Activated CD8-positive, alpha-beta T cell treated with anti-CD3 and anti-CD28 coated beads, Interleukin-2, amount 10 ng/mL, durations not matched to agents 7 days and 5 days (primary cell): Measurements from ENCODE around the gene FXYD3. TPM values are rescaled to one million over a fixed set of nuclear protein-coding genes. Genes with fewer than 3 reads are reported as not detected.
"Not testable (repeated sequence)": the region's sequence is repeated elsewhere in the genome, so short reads cannot be mapped to it uniquely, and the experiment has no call there.

ENCODE experiments used
- ATAC-seq: fragments of 150-1000 bp; cut with Tn5 transposase; one replicate; pipeline ENCODE4 v1.10.0; 2021; ENCODE audit warnings: moderate library complexity
- CTCF ChIA-PET: fragments of 350-600 bp; sonication (Branson Sonifier 250); formaldehyde crosslinking; loops from one replicate; lab custom pipeline; 2021; ENCODE audit warnings: antibody characterized with exemption; lab: Charles Lee
- POLR2A ChIA-PET: fragments of 350-600 bp; sonication (Branson Sonifier 250); formaldehyde crosslinking; loops from one replicate; lab custom pipeline; 2021; ENCODE audit warnings: antibody characterized with exemption; lab: Charles Lee
- DNase-seq: peaks from one replicate; pipeline ENCODE4 v3.0.0-alpha.2; 2020
- H3K27ac Mint-ChIP-seq: one replicate; pipeline ENCODE4 v1.8.0; 2021; ENCODE audit warnings: mild to moderate bottlenecking, mixed read lengths
- H3K27me3 Mint-ChIP-seq: one replicate; pipeline ENCODE4 v1.8.0; 2021; ENCODE audit warnings: low read depth, mixed read lengths
- H3K36me3 Mint-ChIP-seq: one replicate; pipeline ENCODE4 v1.8.0; 2021; ENCODE audit warnings: low read depth, mixed read lengths
- H3K4me1 Mint-ChIP-seq: one replicate; pipeline ENCODE4 v1.8.0; 2021; ENCODE audit warnings: low read depth, mixed read lengths
- H3K4me3 Mint-ChIP-seq: one replicate; pipeline ENCODE4 v1.8.0; 2021; ENCODE audit warnings: mild to moderate bottlenecking, mixed read lengths
- H3K9me3 Mint-ChIP-seq: one replicate; pipeline ENCODE4 v1.8.0; 2022; ENCODE audit warnings: mixed read lengths; ENCODE audit not compliant: insufficient read depth
- total RNA-seq, 2 experiments: library from RNA; stranded (reverse); gene quantifications; one replicate each; pipeline ENCODE4 v1.2.3, GENCODE V29; 2021

FXYD3 gene
- total RNA-seq, 2 experiments from 2014 or later = not detected

GRCh38 chr19:35129724-35130274 is 14.2 kb downstream of the FXYD3 start:
- H3K36me3 Mint-ChIP-seq, H3K27ac Mint-ChIP-seq, H3K27me3 Mint-ChIP-seq, H3K9me3 Mint-ChIP-seq, CTCF ChIA-PET, H3K4me1 Mint-ChIP-seq, POLR2A ChIA-PET, H3K4me3 Mint-ChIP-seq, ATAC-seq, DNase-seq: not testable (repeated sequence)

- CTCF ChIA-PET = no interaction called here
Measured at GRCh38 chr19:35130761-35131720, 15.4 kb downstream of the FXYD3 start.

GRCh38 chr19:35132254-35132653 is 16.6 kb downstream of the FXYD3 start:
- CTCF ChIA-PET = no interaction called here
- no peak for ATAC-seq
- Mint-ChIP-seq H3K9me3 (no peaks in the 10 kb centered on the region), H3K36me3 (no peaks in the 10 kb centered on the region), H3K27ac (no peak overlapping the region), H3K4me3 (no peak overlapping the region), H3K4me1 (peaks cover 8% of the 10 kb centered on the region), H3K27me3 (peaks cover 3% of the 10 kb centered on the region)
- no peak for DNase-seq
- POLR2A ChIA-PET = no interaction called here

More at GRCh38 chr19:35130761-35131720, 15.4 kb downstream of the FXYD3 start:
- no peaks in the 10 kb centered on the region for H3K9me3 Mint-ChIP-seq
- ATAC-seq (no peak), DNase-seq (no peak)
- no peaks in the 10 kb centered on the region for H3K36me3 Mint-ChIP-seq
- POLR2A ChIA-PET = no interaction called here
- H3K4me3 Mint-ChIP-seq = no peak overlapping the region
- no peaks in the 10 kb centered on the region for H3K27me3 Mint-ChIP-seq
- H3K27ac Mint-ChIP-seq = no peak overlapping the region
- peaks cover 8% of the 10 kb centered on the region for H3K4me1 Mint-ChIP-seq

GRCh38 chr19:35133826-35134225 is 18.2 kb downstream of the FXYD3 start:
- Mint-ChIP-seq H3K27me3 (peaks cover 8% of the 10 kb centered on the region), H3K36me3 (no peaks in the 10 kb centered on the region), H3K9me3 (no peaks in the 10 kb centered on the region), H3K27ac (no peak overlapping the region), H3K4me3 (no peak overlapping the region), H3K4me1 (peaks cover 8% of the 10 kb centered on the region)
- no peak for DNase-seq
- ChIA-PET POLR2A (no interaction called here), CTCF (no interaction called here)
- ATAC-seq = no peak

GRCh38 chr19:35134601-35135242 is 19.1 kb downstream of the FXYD3 start, which contains the start of gene LGI4:
LGI4 (minus strand) TSS chr19:35135059; CDS start chr19:35134680, 379 bp downstream.
- ATAC-seq (no peak), DNase-seq (no peak)
- ChIA-PET CTCF (interaction anchor here (1.3 to 4.1 kb wide), 9 partner anchors 10 to 90 kb away, joined by 3 to 47 read pairs (median 6); partner anchors contain the start of gene FXYD5), POLR2A (no interaction called here)
- peaks cover 8% of the 10 kb centered on the region for H3K4me1 Mint-ChIP-seq
- H3K27me3 Mint-ChIP-seq = peaks cover 8% of the 10 kb centered on the region
- H3K9me3 Mint-ChIP-seq = no peaks in the 10 kb centered on the region
- no peaks in the 10 kb centered on the region for H3K36me3 Mint-ChIP-seq
- no peak within 1 kb of the TSS for H3K27ac Mint-ChIP-seq
- no peak within 1 kb of the TSS for H3K4me3 Mint-ChIP-seq

GRCh38 chr19:35135389-35135909 is 19.8 kb downstream of the FXYD3 start:
- DNase-seq (peak; percentile 78), ATAC-seq (peak; percentile 82)
- no peak overlapping the region for H3K27ac Mint-ChIP-seq
- ChIA-PET POLR2A (no interaction called here), CTCF (interaction anchor here (0.6 to 4.1 kb wide), 31 partner anchors 8 to 413 kb away, joined by 3 to 47 read pairs (median 4); partner anchors contain the start of gene FXYD5)
- peaks cover 8% of the 10 kb centered on the region for H3K4me1 Mint-ChIP-seq
- H3K27me3 Mint-ChIP-seq = peaks cover 8% of the 10 kb centered on the region
- H3K4me3 Mint-ChIP-seq = no peak overlapping the region
- H3K36me3 Mint-ChIP-seq = no peaks in the 10 kb centered on the region
- no peaks in the 10 kb centered on the region for H3K9me3 Mint-ChIP-seq

- Mint-ChIP-seq H3K27me3 (peaks cover 10% of the 10 kb centered on the region), H3K4me3 (no peak overlapping the region), H3K4me1 (peaks cover 14% of the 10 kb centered on the region), H3K36me3 (no peaks in the 10 kb centered on the region), H3K9me3 (no peaks in the 10 kb centered on the region), H3K27ac (no peak overlapping the region)
- ChIA-PET CTCF (interaction anchor here (0.6 to 4.1 kb wide), 33 partner anchors 9 to 412 kb away, joined by 3 to 47 read pairs (median 4); partner anchors contain the start of gene FXYD5), POLR2A (no interaction called here)
- ATAC-seq = no peak
- DNase-seq = no peak
Measured at GRCh38 chr19:35136231-35136630, 20.6 kb downstream of the FXYD3 start.

GRCh38 chr19:35136977-35137702 is 21.5 kb downstream of the FXYD3 start:
- Mint-ChIP-seq H3K27me3 (peaks cover 17% of the 10 kb centered on the region), H3K4me1 (peaks cover 23% of the 10 kb centered on the region), H3K36me3 (no peaks in the 10 kb centered on the region), H3K27ac (no peak overlapping the region), H3K4me3 (no peak overlapping the region), H3K9me3 (no peaks in the 10 kb centered on the region)
- CTCF ChIA-PET = interaction anchor here (1.1 to 4.1 kb wide), 7 partner anchors 11 to 142 kb away, joined by 3 to 47 read pairs (median 4); no protein-coding TSS in a partner anchor
- DNase-seq (no peak), ATAC-seq (no peak)
- POLR2A ChIA-PET = no interaction called here

GRCh38 chr19:35138305-35138892 is 22.8 kb downstream of the FXYD3 start, which contains the start of gene FXYD1:
FXYD1 (plus strand) TSS chr19:35138824; CDS start chr19:35140080, 1,256 bp downstream.
- no peak within 1 kb of the TSS for H3K4me3 Mint-ChIP-seq
- H3K36me3 Mint-ChIP-seq = no peaks in the 10 kb centered on the region
- peaks cover 21% of the 10 kb centered on the region for H3K27me3 Mint-ChIP-seq
- DNase-seq (no peak), ATAC-seq (no peak)
- CTCF ChIA-PET = interaction anchor here (1.3 to 4.1 kb wide), 2 partner anchors 12 to 71 kb away, joined by 3 to 47 read pairs; no protein-coding TSS in a partner anchor
- POLR2A ChIA-PET = no interaction called here
- H3K27ac Mint-ChIP-seq = no peak within 1 kb of the TSS
- H3K4me1 Mint-ChIP-seq = peaks cover 28% of the 10 kb centered on the region
- no peaks in the 10 kb centered on the region for H3K9me3 Mint-ChIP-seq

- no peak overlapping the region for H3K4me3 Mint-ChIP-seq
- POLR2A ChIA-PET = interaction anchor here (1.1 kb wide), 1 partner anchor 71 kb away, joined by 3 read pairs; no protein-coding TSS in a partner anchor
Measured at GRCh38 chr19:35140207-35140961, 24.8 kb downstream of the FXYD3 start.

More at GRCh38 chr19:35140207-35140961, 24.8 kb downstream of the FXYD3 start:
- H3K36me3 Mint-ChIP-seq = no peaks in the 10 kb centered on the region
- H3K27me3 Mint-ChIP-seq = peaks cover 32% of the 10 kb centered on the region
- no peak for ATAC-seq
- peaks cover 42% of the 10 kb centered on the region for H3K4me1 Mint-ChIP-seq
- H3K9me3 Mint-ChIP-seq = no peaks in the 10 kb centered on the region
- H3K27ac Mint-ChIP-seq = no peak overlapping the region
- CTCF ChIA-PET = interaction anchor here (0.9 to 3.8 kb wide), 11 partner anchors 12 to 472 kb away, joined by 3 to 67 read pairs (median 11); partner anchors contain the start of genes FXYD5 and HAUS5
- no peak for DNase-seq
